GM12801 (cell line): ENCODE measurements around the gene TAF1C.

Source experiments
- CTCF ChIP-seq: IDR thresholded peaks from one replicate; pipeline ENCODE4 v1.5.1; 2011; ENCODE audit warnings: control low read depth; ENCODE audit not compliant: insufficient read length; ENCODE audit errors: extremely low read depth

The TAF1C gene

GRCh38 chr16:84220851-84221250 is 34.0 kb upstream of the TAF1C start:
- no peak for TF ChIP-seq CTCF

- TF ChIP-seq CTCF = no peak
Observed at GRCh38 chr16:84218956-84219355, 32.1 kb upstream of the TAF1C start.

GRCh38 chr16:84218176-84218823 is 31.4 kb upstream of the TAF1C start:
- TF ChIP-seq CTCF = no peak

- TF ChIP-seq CTCF = no peak
Observed at GRCh38 chr16:84215531-84215930, 28.7 kb upstream of the TAF1C start.

- no peak for TF ChIP-seq CTCF
Observed at GRCh38 chr16:84214451-84215066, 27.7 kb upstream of the TAF1C start.

GRCh38 chr16:84212631-84213030 is 25.8 kb upstream of the TAF1C start:
- no peak for TF ChIP-seq CTCF

- TF ChIP-seq CTCF = no peak
Observed at GRCh38 chr16:84212154-84212553, 25.3 kb upstream of the TAF1C start.
